Endothelial cell of umbilical vein (primary cell): ENCODE measurements around the gene XIRP1. TPM values are rescaled to one million over a fixed set of nuclear protein-coding genes. Genes with fewer than 3 reads are reported as not detected.

ENCODE experiments used
- BruUV-seq: library from RNA; stranded (reverse); fragments of 400-500 nt; replicated peaks from 2 replicates; lab custom pipeline; 2021; lab: Mats Ljungman, UMichigan
- CTCF ChIA-PET: fragments of 300-600, 350-600 bp; sonication (Branson Sonifier 250); formaldehyde crosslinking; loops from one replicate; lab custom pipeline; 2021; ENCODE audit warnings: antibody characterized with exemption, inconsistent platforms; lab: Charles Lee
- POLR2A ChIA-PET: fragments of 300-600, 350-600 bp; sonication (Branson Sonifier 250); formaldehyde crosslinking; loops from one replicate; lab custom pipeline; 2021; ENCODE audit warnings: antibody characterized with exemption, inconsistent platforms; lab: Charles Lee
- DNase-seq: peaks from one replicate; pipeline ENCODE4 v3.0.0-alpha.2; 2011; ENCODE audit warnings: low read depth, low spot score
- FAIRE-seq: peaks from 2 replicates; lab custom pipeline; 2011; peaks lifted over from hg19 to GRCh38; lab: Jason Lieb, UNC
- H2AFZ ChIP-seq: 2 replicates; pipeline ENCODE4 v1.6.0; 2012; ENCODE audit warnings: low read depth, low read length, control low read depth, inconsistent platforms
- H3K27ac ChIP-seq: 2 replicates; pipeline ENCODE4 v1.5.1; 2011; ENCODE audit warnings: low read depth, mild to moderate bottlenecking, control low read depth, low read length, moderate library complexity; ENCODE audit not compliant: insufficient read depth
- H3K27me3 ChIP-seq, 2 experiments: 2 replicates each; pipeline versions ENCODE4 v1.6.0 to v1.6.1; 2011; ENCODE audit warnings: low read length in 2 of 2, mixed read lengths in 1 of 2; ENCODE audit not compliant: control insufficient read depth in 2 of 2, insufficient read depth in 2 of 2
- H3K36me3 ChIP-seq, 2 experiments: 2 replicates in 1 of 2; 3 replicates in 1 of 2; pipeline ENCODE4 v1.5.1; 2011; ENCODE audit warnings: low read length in 2 of 2, mild to moderate bottlenecking in 1 of 2, moderate library complexity in 1 of 2; ENCODE audit not compliant: control insufficient read depth in 2 of 2, insufficient read depth in 2 of 2; ENCODE audit errors: extremely low read depth in 1 of 2
- H3K4me1 ChIP-seq: 3 replicates; pipeline ENCODE4 v1.5.1; 2011; ENCODE audit warnings: mild to moderate bottlenecking, low read length; ENCODE audit not compliant: control insufficient read depth, insufficient read depth; ENCODE audit errors: extremely low read depth
- H3K4me2 ChIP-seq: 2 replicates; pipeline ENCODE4 v1.6.1; 2011; ENCODE audit warnings: low read length, control low read depth, mixed read lengths; ENCODE audit not compliant: insufficient read depth
- H3K4me3 ChIP-seq, 3 experiments: fragments of 200-600 bp in 1 of 3; sonication (generic), shearing (Covaris generic) in 1 of 3; replicated peaks in 1 of 3; 2 replicates each; pipeline ENCODE4 v1.5.1; 2011 to 2016; ENCODE audit warnings: control low read depth in 3 of 3, low read length in 3 of 3, mild to moderate bottlenecking in 2 of 3, inconsistent platforms in 1 of 3, low read depth in 1 of 3, moderate library complexity in 1 of 3; ENCODE audit not compliant: insufficient read depth in 1 of 3
- H3K79me2 ChIP-seq: 2 replicates; pipeline ENCODE4 v1.6.0; 2012; ENCODE audit warnings: low read length, inconsistent platforms; ENCODE audit not compliant: control insufficient read depth, insufficient read depth
- H3K9ac ChIP-seq: replicated peaks from 2 replicates; pipeline ENCODE3; 2011; ENCODE audit warnings: low read length, control low read depth; ENCODE audit not compliant: insufficient read depth; ENCODE audit errors: extremely low read depth
- H3K9me1 ChIP-seq: replicated peaks from 3 replicates; pipeline ENCODE4 v1.6.0; 2011; ENCODE audit warnings: mild to moderate bottlenecking, low read length; ENCODE audit not compliant: control insufficient read depth, insufficient read depth; ENCODE audit errors: extremely low read depth
- H3K9me3 ChIP-seq: replicated peaks from 2 replicates; pipeline ENCODE4 v1.5.1; 2012; ENCODE audit warnings: low read length, inconsistent platforms; ENCODE audit not compliant: control insufficient read depth, insufficient read depth
- H4K20me1 ChIP-seq: replicated peaks from 2 replicates; pipeline ENCODE3; 2011; ENCODE audit warnings: mild to moderate bottlenecking, low read length; ENCODE audit not compliant: control insufficient read depth, insufficient read depth; ENCODE audit errors: extremely low read depth
- FOS ChIP-seq: IDR thresholded peaks from 2 replicates; pipeline ENCODE4 v1.6.1; 2011; ENCODE audit warnings: mild to moderate bottlenecking, low read length, moderate library complexity, borderline replicate concordance; ENCODE audit not compliant: insufficient read depth
- JUN ChIP-seq: IDR thresholded peaks from 2 replicates; pipeline ENCODE4 v1.6.1; 2011; ENCODE audit warnings: borderline replicate concordance, low read depth; ENCODE audit not compliant: insufficient read length, insufficient read depth
- MYC ChIP-seq: IDR thresholded peaks from one replicate; pipeline ENCODE4 v1.6.1; 2011; ENCODE audit warnings: mild to moderate bottlenecking, low read depth, low read length
- POLR2AphosphoS5 ChIP-seq: IDR thresholded peaks from 2 replicates; pipeline ENCODE4 v1.6.1; 2012; ENCODE audit warnings: low read depth, mild to moderate bottlenecking, control low read depth, low read length, moderate library complexity; ENCODE audit not compliant: insufficient read depth
- dilution Hi-C: fragments of 300-500 bp; cut with MboI; formaldehyde crosslinking; loops from one replicate; pipeline ENCODE4 v1.15.0; 2019; ENCODE audit warnings: low sequenced_read_pairs; ENCODE audit not compliant: extremely low pct_ligation_motif_present
- intact Hi-C: fragments of 100-400 bp; cut with micrococcal nuclease; formaldehyde crosslinking; loops from one replicate; pipeline ENCODE4 v1.10.0; 2022
- polyA plus RNA-seq, 4 experiments: library from polyadenylated mRNA; depleted of rRNA in 3 of 4; stranded (reverse) in 3 of 4; unstranded in 1 of 4; fragments of >200 nt; gene quantifications; 2 replicates each; pipeline versions ENCODE4 v1.2.1 to v1.2.3, GENCODE V29; 2011 to 2012; ENCODE audit warnings: missing spikeins in 1 of 4
- total RNA-seq: library from RNA; stranded (reverse); gene quantifications from 2 replicates; pipeline ENCODE4 v1.2.3, GENCODE V29; 2021
- TF ChIP-seq, protein P1 (sequence below), 2 donors: IDR thresholded peaks; 1 replicate in 1 of 2; 2 replicates in 1 of 2; pipeline ENCODE4 v1.5.1; 2011; ENCODE audit warnings: low read length in 2 of 2, mild to moderate bottlenecking in 2 of 2, moderate library complexity in 2 of 2, control low read depth in 1 of 2, inconsistent platforms in 1 of 2, low read depth in 1 of 2; ENCODE audit not compliant: insufficient read depth in 1 of 2; ENCODE audit errors: extremely low read depth in 1 of 2

Gene XIRP1
- total and polyA plus RNA-seq, 2 donors (not counting 3 experiments of a cell fraction or from before 2014, with no cell fraction given) = not detected

DNA sequence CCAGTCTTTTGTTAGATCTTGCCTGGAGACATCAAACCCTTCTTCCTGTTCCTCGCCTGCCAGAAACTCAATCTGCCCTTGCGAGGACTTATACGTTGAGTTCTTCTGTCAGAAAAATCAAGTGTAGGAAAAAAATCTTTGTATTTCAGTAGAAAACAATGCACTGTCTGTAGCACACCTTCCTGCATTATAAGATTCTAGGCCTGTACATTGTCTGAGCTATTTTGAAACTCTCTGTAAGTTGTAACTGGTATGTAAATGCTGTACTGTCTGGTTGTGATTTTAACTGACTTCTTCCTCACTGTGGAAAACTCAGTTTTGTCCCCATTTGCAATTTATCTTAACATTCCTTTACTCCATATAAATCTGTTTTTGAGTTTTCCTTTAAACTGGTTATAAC, 17.7 kb upstream of the XIRP1 start:
- H3K9me1 ChIP-seq = no peaks in the 10 kb centered on the region
- FAIRE-seq (no peak), DNase-seq (no peak)
- H3K79me2 ChIP-seq = no peaks in the 10 kb centered on the region
- no peak overlapping the region for H3K27ac ChIP-seq
- ChIA-PET CTCF (interaction anchor here (1.6 kb wide), 1 partner anchor 78 kb away, joined by 8 read pairs; no protein-coding TSS in a partner anchor), POLR2A (no interaction called here)
- dilution Hi-C loops = no loop called here
- TF ChIP-seq, protein P1, sequence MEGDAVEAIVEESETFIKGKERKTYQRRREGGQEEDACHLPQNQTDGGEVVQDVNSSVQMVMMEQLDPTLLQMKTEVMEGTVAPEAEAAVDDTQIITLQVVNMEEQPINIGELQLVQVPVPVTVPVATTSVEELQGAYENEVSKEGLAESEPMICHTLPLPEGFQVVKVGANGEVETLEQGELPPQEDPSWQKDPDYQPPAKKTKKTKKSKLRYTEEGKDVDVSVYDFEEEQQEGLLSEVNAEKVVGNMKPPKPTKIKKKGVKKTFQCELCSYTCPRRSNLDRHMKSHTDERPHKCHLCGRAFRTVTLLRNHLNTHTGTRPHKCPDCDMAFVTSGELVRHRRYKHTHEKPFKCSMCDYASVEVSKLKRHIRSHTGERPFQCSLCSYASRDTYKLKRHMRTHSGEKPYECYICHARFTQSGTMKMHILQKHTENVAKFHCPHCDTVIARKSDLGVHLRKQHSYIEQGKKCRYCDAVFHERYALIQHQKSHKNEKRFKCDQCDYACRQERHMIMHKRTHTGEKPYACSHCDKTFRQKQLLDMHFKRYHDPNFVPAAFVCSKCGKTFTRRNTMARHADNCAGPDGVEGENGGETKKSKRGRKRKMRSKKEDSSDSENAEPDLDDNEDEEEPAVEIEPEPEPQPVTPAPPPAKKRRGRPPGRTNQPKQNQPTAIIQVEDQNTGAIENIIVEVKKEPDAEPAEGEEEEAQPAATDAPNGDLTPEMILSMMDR (IDR thresholded peaks at IDR 0.05; ENCODE audit: extremely low read depth in 1 of 2, insufficient read depth in 1 of 2, low read depth in 1 of 2, low read length in 2 of 2) = no peak
- TF ChIP-seq POLR2AphosphoS5 = no peak
- TF ChIP-seq MYC = no peak
- no peak for TF ChIP-seq FOS
- no peak for TF ChIP-seq JUN
- H3K4me2 ChIP-seq = no peak overlapping the region
- no peak overlapping the region for H2AFZ ChIP-seq
- H3K4me1 ChIP-seq = no peaks in the 10 kb centered on the region
- no peak overlapping the region for H3K4me3 ChIP-seq
- no peaks in the 10 kb centered on the region for H3K9me3 ChIP-seq
- BruUV-seq = no TSS peak
- H3K27me3 ChIP-seq = peaks cover 6 to 20% of the 10 kb centered on the region in 2 experiments
- no peaks in the 10 kb centered on the region for H3K36me3 ChIP-seq
- H3K9ac ChIP-seq = no peak overlapping the region
- H4K20me1 ChIP-seq = no peaks in the 10 kb centered on the region
- intact Hi-C loops = no loop called here
